KOPT-K1 (cell line): ENCODE measurements around the gene C4orf33.
"Not testable (repeated sequence)": the region's sequence is repeated elsewhere in the genome, so short reads cannot be mapped to it uniquely, and the experiment has no call there.

ENCODE experiments used
- H3K27ac ChIP-seq: fragments of 200-600 bp; sonication (generic); 2 replicates; pipeline ENCODE4 v1.5.1; 2016; ENCODE audit warnings: antibody characterized with exemption, mild to moderate bottlenecking, low read depth, low read length; ENCODE audit not compliant: poor library complexity, severe bottlenecking
- H3K36me3 ChIP-seq: fragments of 200-600 bp; sonication (generic); 2 replicates; pipeline ENCODE4 v1.5.1; 2017; ENCODE audit warnings: antibody characterized with exemption, mild to moderate bottlenecking, low read length, moderate library complexity; ENCODE audit not compliant: insufficient read depth
- H3K9me3 ChIP-seq: fragments of 200-600 bp; sonication (generic); 2 replicates; pipeline ENCODE4 v1.5.1; 2017; ENCODE audit warnings: antibody characterized with exemption, low read length, mild to moderate bottlenecking; ENCODE audit not compliant: insufficient read depth, poor library complexity, severe bottlenecking

The C4orf33 gene

GRCh38 chr4:129109965-129110824 lies 14.2 kb downstream of the C4orf33 start:
- H3K36me3 ChIP-seq = peaks cover 8% of the 10 kb centered on the region
- H3K27ac ChIP-seq = no peak overlapping the region
- no peaks in the 10 kb centered on the region for H3K9me3 ChIP-seq

DNA sequence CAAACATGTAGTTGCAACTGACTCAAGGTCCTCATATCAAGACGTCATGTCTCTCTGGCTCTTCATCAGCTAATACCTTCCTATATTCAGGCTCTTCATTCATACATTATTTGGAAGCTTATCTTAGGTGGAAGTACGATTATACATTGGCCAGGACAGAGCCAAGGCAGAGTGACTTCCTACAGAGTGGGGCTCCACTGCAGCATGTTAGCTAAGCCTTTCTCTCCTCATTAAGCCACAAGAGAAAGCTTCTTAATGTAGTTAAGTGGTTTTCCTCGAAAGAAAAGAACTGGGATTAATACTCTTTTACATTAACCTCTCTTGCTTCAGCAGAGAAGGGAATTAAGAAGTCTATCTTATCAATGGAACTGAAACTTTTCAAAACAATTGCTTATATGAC lies 15.0 kb downstream of the C4orf33 start:
- H3K36me3 ChIP-seq = peaks cover 8% of the 10 kb centered on the region
- H3K27ac ChIP-seq = no peak overlapping the region
- no peaks in the 10 kb centered on the region for H3K9me3 ChIP-seq

GRCh38 chr4:129111919-129112318 lies 16.0 kb downstream of the C4orf33 start:
- no peak overlapping the region for H3K27ac ChIP-seq
- peaks cover 8% of the 10 kb centered on the region for H3K36me3 ChIP-seq
- no peaks in the 10 kb centered on the region for H3K9me3 ChIP-seq

DNA sequence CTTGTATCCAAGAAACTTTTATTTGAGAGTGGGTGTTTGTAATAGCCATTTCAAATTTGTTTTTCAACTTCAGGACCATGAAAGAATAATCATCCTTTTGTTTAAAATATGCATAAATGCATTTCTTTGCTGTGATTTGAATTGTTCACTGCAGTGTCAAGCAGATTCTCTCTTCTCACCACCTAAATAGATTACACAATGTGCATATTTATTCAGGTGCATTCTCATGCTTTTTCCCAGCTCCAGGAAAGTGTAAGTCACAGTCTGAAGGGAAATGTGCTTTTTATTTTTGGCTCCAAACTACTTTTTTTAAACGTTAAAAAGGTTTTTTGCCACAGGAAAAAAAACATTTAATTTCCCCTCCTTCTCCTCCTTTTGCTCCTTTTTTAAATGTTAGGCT lies 17.5 kb downstream of the C4orf33 start:
- Histone ChIP-seq H3K27ac (no peak overlapping the region), H3K9me3 (no peaks in the 10 kb centered on the region), H3K36me3 (peaks cover 8% of the 10 kb centered on the region)

DNA sequence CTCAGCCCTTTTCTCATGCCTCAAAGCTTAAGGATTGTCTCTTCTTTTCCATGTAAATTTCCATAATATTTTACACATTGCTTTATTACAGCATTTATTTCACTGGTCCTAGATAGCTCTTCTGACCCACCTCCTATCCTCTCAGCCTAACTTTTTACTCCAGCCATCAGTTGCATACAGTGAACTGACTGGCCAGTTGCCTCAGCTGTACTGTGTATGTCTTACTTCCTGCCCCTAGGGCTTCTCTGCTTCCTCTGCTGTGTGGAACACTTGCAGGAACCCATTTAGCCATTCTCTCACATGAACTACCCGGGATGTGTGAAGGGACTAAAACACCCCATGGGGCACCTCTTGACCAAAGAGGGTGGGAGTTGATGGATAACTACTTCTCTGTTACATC lies 18.0 kb downstream of the C4orf33 start:
- Histone ChIP-seq H3K9me3 (no peaks in the 10 kb centered on the region), H3K27ac (no peak overlapping the region), H3K36me3 (peaks cover 8% of the 10 kb centered on the region)

DNA sequence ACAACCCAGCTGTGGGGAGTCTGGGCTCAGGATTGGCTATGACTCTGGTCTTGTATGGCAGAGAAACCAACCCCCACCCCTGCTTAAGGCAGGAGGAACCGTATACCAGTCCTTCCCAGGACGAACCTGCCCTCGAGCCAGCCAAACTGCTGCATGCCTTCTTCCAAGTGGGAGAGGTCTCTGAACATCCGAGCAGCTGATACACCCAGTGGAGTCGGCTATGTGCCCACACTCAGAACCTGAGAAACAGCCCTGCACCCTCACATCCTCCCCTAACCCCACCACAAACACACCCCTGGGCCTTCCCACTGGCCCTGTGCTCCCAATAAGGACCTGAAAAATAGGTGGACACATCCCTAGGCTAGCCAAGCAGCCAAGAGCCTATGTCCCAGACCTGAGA lies 21.8 kb downstream of the C4orf33 start:
- no peaks in the 10 kb centered on the region for H3K9me3 ChIP-seq
- H3K27ac ChIP-seq = no peak overlapping the region
- no peaks in the 10 kb centered on the region for H3K36me3 ChIP-seq

- not testable (repeated sequence) for H3K27ac ChIP-seq, H3K9me3 ChIP-seq, H3K36me3 ChIP-seq
Measured at GRCh38 chr4:129126614-129127013, 30.7 kb downstream of the C4orf33 start.

DNA sequence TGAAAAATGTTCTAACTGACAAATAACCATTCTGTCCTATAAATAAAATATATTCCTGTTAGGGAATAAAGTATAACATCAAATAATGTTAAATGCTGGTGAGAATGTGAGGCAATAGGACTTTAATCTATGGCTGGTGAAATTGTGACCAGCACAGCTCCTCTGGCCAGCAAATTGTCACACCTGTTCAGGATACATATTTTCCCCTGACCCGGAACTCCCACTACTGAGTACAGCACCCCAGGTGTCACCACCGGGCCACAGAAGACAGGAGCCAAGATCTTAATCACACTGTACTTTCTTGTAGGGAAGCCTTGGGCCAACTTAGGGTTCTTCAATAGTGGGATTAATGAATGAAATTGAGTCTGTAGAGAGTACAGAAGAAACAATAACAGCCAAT lies 33.2 kb downstream of the C4orf33 start:
- Histone ChIP-seq H3K36me3 (no peaks in the 10 kb centered on the region), H3K27ac (no peak overlapping the region), H3K9me3 (peaks cover 5% of the 10 kb centered on the region)

GRCh38 chr4:129131343-129131742 lies 35.4 kb downstream of the C4orf33 start:
- no peaks in the 10 kb centered on the region for H3K36me3 ChIP-seq
- H3K9me3 ChIP-seq = peaks cover 5% of the 10 kb centered on the region
- H3K27ac ChIP-seq = no peak overlapping the region

DNA sequence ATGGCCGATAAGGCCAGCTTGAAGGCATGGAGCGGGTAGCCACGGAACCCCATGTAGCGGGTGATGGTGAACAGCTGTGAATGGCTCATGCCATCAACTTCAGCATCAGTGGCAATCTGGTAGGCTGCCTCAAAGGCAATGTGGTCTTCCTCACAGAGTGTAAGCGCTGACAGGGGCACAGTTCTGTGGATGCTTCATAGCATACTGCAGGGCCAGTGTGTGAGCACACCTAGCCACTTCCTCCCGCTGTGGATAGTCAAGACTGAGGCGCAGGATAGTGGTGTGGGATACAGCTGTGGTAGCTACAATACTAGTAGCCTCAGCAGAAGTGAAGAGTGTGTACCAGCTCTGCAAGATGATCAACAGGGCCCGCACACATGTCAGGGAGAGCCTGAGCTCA lies 40.5 kb downstream of the C4orf33 start:
- peaks cover 3% of the 10 kb centered on the region for H3K9me3 ChIP-seq
- no peaks in the 10 kb centered on the region for H3K36me3 ChIP-seq
- H3K27ac ChIP-seq = no peak overlapping the region

DNA sequence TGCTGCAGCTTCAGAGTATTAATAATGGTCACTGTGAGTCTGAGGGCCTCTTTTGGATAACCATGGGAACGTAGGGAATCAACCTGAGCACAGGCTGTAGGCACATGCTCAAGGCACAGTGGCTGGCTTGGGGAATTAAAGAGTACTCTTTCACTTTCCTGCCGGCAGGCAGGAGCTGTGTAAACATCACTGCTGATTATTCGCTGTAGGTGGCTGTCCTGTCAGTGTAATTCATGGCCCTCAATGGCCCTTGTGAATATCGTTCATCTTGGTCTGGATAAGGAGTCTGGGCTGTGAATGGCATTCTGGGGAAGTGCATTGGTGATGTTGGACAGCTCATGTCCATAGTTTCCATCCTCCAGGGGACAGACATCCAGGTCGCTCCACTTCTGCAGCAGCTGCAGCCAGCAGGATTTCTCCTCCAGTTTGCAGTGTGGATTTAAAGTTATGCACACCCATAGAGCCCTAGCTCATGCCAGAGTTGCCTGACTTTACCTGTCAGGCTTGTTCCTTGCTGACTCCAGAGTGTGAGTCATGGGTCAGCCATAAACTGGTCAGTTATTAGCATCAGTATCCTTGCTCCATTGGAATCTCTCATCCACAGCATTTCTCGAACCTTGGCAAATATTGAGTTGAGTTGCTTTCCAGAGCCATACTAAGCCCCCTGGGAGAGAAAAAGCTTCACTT lies 43.0 kb downstream of the C4orf33 start:
- Histone ChIP-seq H3K9me3 (no peaks in the 10 kb centered on the region), H3K27ac (no peak overlapping the region), H3K36me3 (no peaks in the 10 kb centered on the region)

- Histone ChIP-seq H3K27ac (no peak overlapping the region), H3K9me3 (no peaks in the 10 kb centered on the region), H3K36me3 (no peaks in the 10 kb centered on the region)
Measured at GRCh38 chr4:129140521-129140920, 44.6 kb downstream of the C4orf33 start.

DNA sequence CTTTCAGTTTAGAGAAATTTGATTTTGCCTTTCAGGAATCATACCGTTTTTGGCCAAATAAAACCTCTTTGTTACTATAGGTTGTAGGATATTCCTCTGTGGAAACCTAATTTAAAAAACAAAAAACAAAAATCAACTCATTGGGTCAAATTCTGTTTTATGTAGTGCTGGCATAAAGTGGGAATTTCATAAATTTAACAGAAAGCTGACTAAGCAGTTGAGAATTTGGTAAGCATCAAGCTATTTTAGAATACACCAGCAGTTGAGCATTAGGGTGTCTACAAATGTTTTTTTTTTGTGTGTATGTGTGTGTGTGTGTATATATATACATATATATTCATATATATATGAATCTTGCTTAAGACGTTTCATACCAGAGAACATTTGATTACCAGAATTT lies 47.4 kb downstream of the C4orf33 start:
- Histone ChIP-seq H3K9me3 (no peaks in the 10 kb centered on the region), H3K27ac (no peak overlapping the region), H3K36me3 (no peaks in the 10 kb centered on the region)

- H3K36me3 ChIP-seq = no peaks in the 10 kb centered on the region
- no peaks in the 10 kb centered on the region for H3K9me3 ChIP-seq
- H3K27ac ChIP-seq = no peak overlapping the region
Measured at GRCh38 chr4:129144755-129145206, 48.8 kb downstream of the C4orf33 start.

DNA sequence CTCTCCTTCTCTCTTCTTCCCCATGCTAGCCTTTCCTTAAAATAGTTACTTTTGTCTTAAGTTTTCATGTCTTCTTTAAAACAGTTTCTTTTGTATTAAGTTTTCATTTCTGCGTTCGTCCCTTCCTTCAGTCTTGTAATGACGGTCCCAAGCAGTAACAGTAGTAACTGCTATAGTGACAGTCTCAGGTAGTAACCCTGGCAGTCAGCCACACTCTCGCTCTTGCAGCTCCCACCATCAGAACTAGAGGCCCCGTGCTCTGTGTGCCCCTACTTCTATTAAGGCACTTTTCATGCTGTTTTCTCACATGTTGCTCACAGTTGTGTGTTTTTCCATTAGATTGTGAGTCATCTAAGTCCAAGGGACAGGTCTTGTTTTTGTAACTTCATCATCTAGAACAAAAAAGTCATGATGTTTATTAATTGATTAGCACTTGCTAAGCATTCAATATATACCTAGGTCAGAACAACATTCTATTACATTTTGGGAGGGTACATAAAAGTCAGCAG lies 49.3 kb downstream of the C4orf33 start:
- Histone ChIP-seq H3K27ac (no peak overlapping the region), H3K9me3 (no peaks in the 10 kb centered on the region), H3K36me3 (no peaks in the 10 kb centered on the region)
